PC-3 (cell line): ENCODE measurements around the gene EXOC2. TPM values are rescaled to one million over a fixed set of nuclear protein-coding genes. Genes with fewer than 3 reads are reported as not detected.

ENCODE experiments used
- ATAC-seq: fragments of 200-7000 bp; cut with Tn5 transposase; 2 replicates; pipeline ENCODE4 v1.9.1; 2020; ENCODE audit warnings: mild to moderate bottlenecking, moderate library complexity
- BruUV-seq: library from RNA; stranded (reverse); fragments of 400-500 nt; replicated peaks from 2 replicates; lab custom pipeline; 2021; lab: Mats Ljungman, UMichigan
- CTCF ChIA-PET: fragments of 300-600 bp; sonication (Branson Sonifier 250); formaldehyde crosslinking; loops from one replicate; lab custom pipeline; 2022; ENCODE audit warnings: antibody characterized with exemption; lab: Charles Lee
- POLR2A ChIA-PET: fragments of 300-600 bp; sonication (Branson Sonifier 250); formaldehyde crosslinking; loops from one replicate; lab custom pipeline; 2022; ENCODE audit warnings: antibody characterized with exemption; ENCODE audit not compliant: unreplicated experiment; lab: Charles Lee
- DNase-seq: peaks from one replicate; pipeline ENCODE4 v3.0.0-alpha.2; 2015
- H2AFZ ChIP-seq: fragments of 300-600 bp; sonication (generic); 2 replicates; pipeline ENCODE4 v1.6.0; 2016; ENCODE audit warnings: antibody characterized with exemption, low read length
- H3F3A ChIP-seq: fragments of 300-600 bp; sonication (generic); one replicate; pipeline ENCODE4 v1.6.0; 2017; ENCODE audit warnings: antibody characterized with exemption, low read length, control low read depth, mild to moderate bottlenecking; ENCODE audit not compliant: unreplicated experiment
- H3K27ac ChIP-seq: fragments of 300-600 bp; sonication (generic); 2 replicates; pipeline ENCODE4 v1.5.1; 2016; ENCODE audit warnings: mild to moderate bottlenecking, low read length
- H3K27me3 ChIP-seq: fragments of 300-600 bp; sonication (generic); 2 replicates; pipeline ENCODE4 v1.6.1; 2016; ENCODE audit warnings: low read length, mixed read lengths
- H3K36me3 ChIP-seq: fragments of 300-600 bp; sonication (generic); 2 replicates; pipeline ENCODE4 v1.6.1; 2016; ENCODE audit warnings: low read depth, mixed run types, low read length, mixed read lengths
- H3K4me1 ChIP-seq: fragments of 300-600 bp; sonication (generic); 2 replicates; pipeline ENCODE4 v1.5.1; 2016; ENCODE audit warnings: low read length; ENCODE audit not compliant: insufficient read depth
- H3K4me2 ChIP-seq: fragments of 300-600 bp; sonication (generic); 2 replicates; pipeline ENCODE4 v1.6.0; 2016; ENCODE audit warnings: low read length
- H3K4me3 ChIP-seq: fragments of 300-600 bp; sonication (generic); 2 replicates; pipeline ENCODE4 v1.5.1; 2016; ENCODE audit warnings: mild to moderate bottlenecking, low read length, mixed read lengths
- H3K79me2 ChIP-seq: fragments of 300-600 bp; sonication (generic); 2 replicates; pipeline ENCODE4 v1.6.1; 2017; ENCODE audit warnings: low read length, mixed read lengths
- H3K9ac ChIP-seq: fragments of 300-600 bp; sonication (generic); 2 replicates; pipeline ENCODE4 v1.6.0; 2016; ENCODE audit warnings: mild to moderate bottlenecking, low read length
- H3K9me2 ChIP-seq: fragments of 300-600 bp; sonication (generic); replicated peaks from 2 replicates; pipeline ENCODE4 v1.6.1; 2016; ENCODE audit warnings: mixed run types, low read length, mixed read lengths
- H3K9me3 ChIP-seq: fragments of 300-600 bp; sonication (generic); 2 replicates; pipeline ENCODE4 v1.6.1; 2016; ENCODE audit warnings: low read length, mixed read lengths
- H4K20me1 ChIP-seq: fragments of 300-600 bp; sonication (generic); 2 replicates; pipeline ENCODE4 v1.6.1; 2016; ENCODE audit warnings: low read length, mixed read lengths
- EZH2 ChIP-seq: fragments of 300-600 bp; sonication (generic); IDR thresholded peaks from one replicate; pipeline ENCODE4 v1.6.1; 2017; ENCODE audit warnings: antibody characterized with exemption, mild to moderate bottlenecking, low read length; ENCODE audit not compliant: unreplicated experiment
- EZH2phosphoT487 ChIP-seq: fragments of 300-600 bp; sonication (generic); IDR thresholded peaks from 2 replicates; pipeline ENCODE4 v1.6.1; 2018; ENCODE audit warnings: mild to moderate bottlenecking, antibody characterized with exemption, low read length, borderline replicate concordance
- intact Hi-C: fragments of 100-400 bp; cut with micrococcal nuclease; formaldehyde crosslinking; loops from 2 replicates; pipeline ENCODE4 v1.9.0; 2023
- total RNA-seq: library from RNA; depleted of rRNA; stranded (reverse); fragments of >200 nt; gene quantifications from 2 replicates; pipeline ENCODE4 v1.2.3, GENCODE V29; 2014
- TF ChIP-seq, protein P1 (sequence below): fragments of 300-600 bp; sonication (generic); conservative IDR thresholded peaks from 2 replicates; pipeline ENCODE4 v1.5.1; 2017; ENCODE audit warnings: antibody characterized with exemption, low read depth, mild to moderate bottlenecking, low read length

Gene EXOC2
- total RNA-seq, 1 experiment from 2014 or later, result 27.7 TPM

DNA sequence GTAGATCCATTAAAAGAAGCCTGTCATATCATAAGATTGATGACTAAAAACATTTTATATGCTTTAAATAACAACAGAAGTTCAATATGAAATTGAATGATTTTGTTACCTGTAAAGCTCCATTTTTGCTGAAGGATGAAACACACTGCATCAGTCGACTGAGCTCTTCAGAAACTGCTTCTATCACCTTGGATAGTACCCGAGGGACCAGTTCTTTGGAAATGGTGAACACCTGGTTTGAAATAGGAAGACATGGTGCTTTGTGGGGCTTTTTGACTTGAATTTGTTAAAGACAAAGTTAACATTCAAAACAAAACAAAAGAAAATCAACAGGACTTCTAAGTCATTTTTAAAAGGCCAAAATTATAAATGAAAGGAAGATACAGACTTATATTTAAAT lies 195.7 kb downstream of the EXOC2 start:
- Histone ChIP-seq H3K27me3 (no peaks in the 10 kb centered on the region), H3F3A (no peaks in the 10 kb centered on the region), H3K4me3 (no peak overlapping the region), H3K9me2 (no peaks in the 10 kb centered on the region), H3K36me3 (peaks cover 10% of the 10 kb centered on the region; the same call in 1 of the 2 replicates), H3K79me2 (no peaks in the 10 kb centered on the region), H4K20me1 (no peaks in the 10 kb centered on the region), H3K9me3 (no peaks in the 10 kb centered on the region), H3K4me1 (no peaks in the 10 kb centered on the region), H3K4me2 (no peak overlapping the region), H2AFZ (no peak overlapping the region), H3K27ac (no peak overlapping the region), H3K9ac (no peak overlapping the region)
- TF ChIP-seq, protein P1, sequence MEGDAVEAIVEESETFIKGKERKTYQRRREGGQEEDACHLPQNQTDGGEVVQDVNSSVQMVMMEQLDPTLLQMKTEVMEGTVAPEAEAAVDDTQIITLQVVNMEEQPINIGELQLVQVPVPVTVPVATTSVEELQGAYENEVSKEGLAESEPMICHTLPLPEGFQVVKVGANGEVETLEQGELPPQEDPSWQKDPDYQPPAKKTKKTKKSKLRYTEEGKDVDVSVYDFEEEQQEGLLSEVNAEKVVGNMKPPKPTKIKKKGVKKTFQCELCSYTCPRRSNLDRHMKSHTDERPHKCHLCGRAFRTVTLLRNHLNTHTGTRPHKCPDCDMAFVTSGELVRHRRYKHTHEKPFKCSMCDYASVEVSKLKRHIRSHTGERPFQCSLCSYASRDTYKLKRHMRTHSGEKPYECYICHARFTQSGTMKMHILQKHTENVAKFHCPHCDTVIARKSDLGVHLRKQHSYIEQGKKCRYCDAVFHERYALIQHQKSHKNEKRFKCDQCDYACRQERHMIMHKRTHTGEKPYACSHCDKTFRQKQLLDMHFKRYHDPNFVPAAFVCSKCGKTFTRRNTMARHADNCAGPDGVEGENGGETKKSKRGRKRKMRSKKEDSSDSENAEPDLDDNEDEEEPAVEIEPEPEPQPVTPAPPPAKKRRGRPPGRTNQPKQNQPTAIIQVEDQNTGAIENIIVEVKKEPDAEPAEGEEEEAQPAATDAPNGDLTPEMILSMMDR, result no peak
- TF ChIP-seq EZH2 (no peak), EZH2phosphoT487 (no peak)
- POLR2A ChIA-PET, result no interaction called here
- intact Hi-C loops, result no loop called here
- BruUV-seq, result no TSS peak
- CTCF ChIA-PET, result no interaction called here
- no peak for DNase-seq
- no peak for ATAC-seq

DNA sequence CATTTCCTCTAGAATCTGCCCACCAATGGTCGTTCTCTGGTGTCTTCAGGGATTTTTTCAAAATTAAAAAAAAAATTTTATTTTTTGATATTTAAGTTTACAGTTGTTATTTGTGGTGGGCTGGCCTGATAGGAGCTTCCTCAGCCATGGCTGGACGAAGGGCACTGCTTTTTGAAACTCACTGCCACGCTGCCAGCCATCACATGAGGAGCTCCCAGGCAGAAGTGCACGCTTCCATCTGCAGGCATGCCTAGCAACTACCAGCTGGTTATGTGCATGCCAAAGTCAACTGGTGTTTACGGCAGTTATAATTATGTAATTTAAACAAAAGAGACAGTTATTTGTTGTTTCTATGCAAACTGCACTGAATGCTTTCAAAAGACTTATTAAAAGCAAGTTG lies 196.3 kb downstream of the EXOC2 start:
- H3K9me3 ChIP-seq, result no peaks in the 10 kb centered on the region
- ATAC-seq, result no peak
- no peaks in the 10 kb centered on the region for H3K9me2 ChIP-seq
- H2AFZ ChIP-seq, result no peak overlapping the region
- H3K36me3 ChIP-seq, result peaks cover 10% of the 10 kb centered on the region; the same call in 1 of the 2 replicates
- H3K27ac ChIP-seq, result no peak overlapping the region
- H4K20me1 ChIP-seq, result no peaks in the 10 kb centered on the region
- no peaks in the 10 kb centered on the region for H3K4me1 ChIP-seq
- no peaks in the 10 kb centered on the region for H3K79me2 ChIP-seq
- H3F3A ChIP-seq, result no peaks in the 10 kb centered on the region
- intact Hi-C loops, result no loop called here
- TF ChIP-seq, protein P1, result no peak
- TF ChIP-seq EZH2phosphoT487, result no peak
- no peak for TF ChIP-seq EZH2
- no peak overlapping the region for H3K9ac ChIP-seq
- H3K27me3 ChIP-seq, result no peaks in the 10 kb centered on the region
- ChIA-PET POLR2A (no interaction called here), CTCF (no interaction called here)
- no peak overlapping the region for H3K4me2 ChIP-seq
- DNase-seq, result no peak
- no TSS peak for BruUV-seq
- no peak overlapping the region for H3K4me3 ChIP-seq

DNA sequence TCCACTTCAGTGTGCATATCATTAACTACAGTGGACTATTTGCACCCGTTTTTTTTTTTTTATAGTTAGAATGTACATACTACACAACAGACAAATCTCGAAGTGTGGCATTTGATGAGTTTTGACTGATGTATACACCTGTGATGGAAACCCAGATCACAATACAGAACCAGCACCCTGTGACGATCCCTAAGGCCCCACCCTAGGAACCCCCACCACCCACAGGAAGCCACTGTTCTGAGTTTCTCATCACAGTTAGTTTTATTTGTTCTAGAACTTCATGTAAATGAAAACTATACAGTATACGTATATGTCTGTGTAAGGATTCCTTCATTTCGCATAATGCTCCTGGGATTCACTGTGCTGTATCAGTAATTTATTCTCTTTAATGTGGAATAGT lies 198.5 kb downstream of the EXOC2 start:
- POLR2A ChIA-PET, result no interaction called here
- TF ChIP-seq, protein P1, result no peak
- TF ChIP-seq EZH2 (no peak), EZH2phosphoT487 (no peak)
- Histone ChIP-seq H3K9me2 (no peaks in the 10 kb centered on the region), H3K4me2 (no peak overlapping the region), H3K9ac (no peak overlapping the region), H3K36me3 (peaks cover 10% of the 10 kb centered on the region; the same call in 1 of the 2 replicates), H2AFZ (no peak overlapping the region), H3F3A (no peaks in the 10 kb centered on the region), H3K4me3 (no peak overlapping the region), H3K4me1 (no peaks in the 10 kb centered on the region), H4K20me1 (no peaks in the 10 kb centered on the region), H3K9me3 (no peaks in the 10 kb centered on the region), H3K27me3 (no peaks in the 10 kb centered on the region), H3K27ac (no peak overlapping the region), H3K79me2 (no peaks in the 10 kb centered on the region)
- DNase-seq, result no peak
- intact Hi-C loops, result no loop called here
- CTCF ChIA-PET, result no interaction called here
- no peak for ATAC-seq
- BruUV-seq, result no TSS peak
